K562 (cell line): Measurements from ENCODE around the gene SOAT2. TPM values are rescaled to one million over a fixed set of nuclear protein-coding genes. Genes with fewer than 3 reads are reported as not detected.

Source experiments
- ZNF384 ChIP-seq: IDR thresholded peaks from 2 replicates; pipeline ENCODE4 v1.6.1; 2012; ENCODE audit warnings: low read depth, low read length, improper control_type of control experiment
- polyA plus RNA-seq, 8 experiments: library from polyadenylated mRNA; depleted of rRNA in 4 of 8; stranded (reverse) in 5 of 8; unstranded in 3 of 8; fragments of >200 nt; fragmentation: Nextera tagmentation in 2 of 8; fragmentation: Illumina TruSeq in 1 of 8; extraction: Ambion mirVana in 2 of 8; extraction: Trizol in 1 of 8; gene quantifications; 2 replicates each; pipeline versions ENCODE4 v1.2.1 to v1.2.3, GENCODE V29; 2011 to 2014; ENCODE audit warnings: inconsistent platforms in 1 of 8, missing spikeins in 1 of 8
- total RNA-seq, 7 experiments: library from RNA; depleted of rRNA in 6 of 7; stranded (reverse); fragments of >200 nt in 6 of 7; fragmentation: Illumina TruSeq in 2 of 7; extraction: Trizol in 2 of 7; gene quantifications; 2 replicates each; pipeline versions ENCODE4 v1.2.1 to v1.2.3, GENCODE V29; 2011 to 2021; ENCODE audit warnings: low replicate concordance in 1 of 7
- TF ChIP-seq, protein P1 (sequence below): fragments of 450-650 bp; IDR thresholded peaks from 2 replicates; pipeline ENCODE4 v1.6.1; 2016; ENCODE audit warnings: mild to moderate bottlenecking, moderate library complexity
- TF ChIP-seq, protein P2 (sequence below): sonication (generic); formaldehyde crosslinking; IDR thresholded peaks from 2 replicates; pipeline ENCODE4 v1.8.0; 2022; ENCODE audit warnings: missing genetic modification reagents, mild to moderate bottlenecking, moderate library complexity, borderline replicate concordance

The SOAT2 gene
- total and polyA plus RNA-seq, 9 of the 15 experiments (the other 6 are each of a cell fraction or from before 2014, with no cell fraction given): 0.04 TPM; not detected in 8

- TF ChIP-seq, protein P1, sequence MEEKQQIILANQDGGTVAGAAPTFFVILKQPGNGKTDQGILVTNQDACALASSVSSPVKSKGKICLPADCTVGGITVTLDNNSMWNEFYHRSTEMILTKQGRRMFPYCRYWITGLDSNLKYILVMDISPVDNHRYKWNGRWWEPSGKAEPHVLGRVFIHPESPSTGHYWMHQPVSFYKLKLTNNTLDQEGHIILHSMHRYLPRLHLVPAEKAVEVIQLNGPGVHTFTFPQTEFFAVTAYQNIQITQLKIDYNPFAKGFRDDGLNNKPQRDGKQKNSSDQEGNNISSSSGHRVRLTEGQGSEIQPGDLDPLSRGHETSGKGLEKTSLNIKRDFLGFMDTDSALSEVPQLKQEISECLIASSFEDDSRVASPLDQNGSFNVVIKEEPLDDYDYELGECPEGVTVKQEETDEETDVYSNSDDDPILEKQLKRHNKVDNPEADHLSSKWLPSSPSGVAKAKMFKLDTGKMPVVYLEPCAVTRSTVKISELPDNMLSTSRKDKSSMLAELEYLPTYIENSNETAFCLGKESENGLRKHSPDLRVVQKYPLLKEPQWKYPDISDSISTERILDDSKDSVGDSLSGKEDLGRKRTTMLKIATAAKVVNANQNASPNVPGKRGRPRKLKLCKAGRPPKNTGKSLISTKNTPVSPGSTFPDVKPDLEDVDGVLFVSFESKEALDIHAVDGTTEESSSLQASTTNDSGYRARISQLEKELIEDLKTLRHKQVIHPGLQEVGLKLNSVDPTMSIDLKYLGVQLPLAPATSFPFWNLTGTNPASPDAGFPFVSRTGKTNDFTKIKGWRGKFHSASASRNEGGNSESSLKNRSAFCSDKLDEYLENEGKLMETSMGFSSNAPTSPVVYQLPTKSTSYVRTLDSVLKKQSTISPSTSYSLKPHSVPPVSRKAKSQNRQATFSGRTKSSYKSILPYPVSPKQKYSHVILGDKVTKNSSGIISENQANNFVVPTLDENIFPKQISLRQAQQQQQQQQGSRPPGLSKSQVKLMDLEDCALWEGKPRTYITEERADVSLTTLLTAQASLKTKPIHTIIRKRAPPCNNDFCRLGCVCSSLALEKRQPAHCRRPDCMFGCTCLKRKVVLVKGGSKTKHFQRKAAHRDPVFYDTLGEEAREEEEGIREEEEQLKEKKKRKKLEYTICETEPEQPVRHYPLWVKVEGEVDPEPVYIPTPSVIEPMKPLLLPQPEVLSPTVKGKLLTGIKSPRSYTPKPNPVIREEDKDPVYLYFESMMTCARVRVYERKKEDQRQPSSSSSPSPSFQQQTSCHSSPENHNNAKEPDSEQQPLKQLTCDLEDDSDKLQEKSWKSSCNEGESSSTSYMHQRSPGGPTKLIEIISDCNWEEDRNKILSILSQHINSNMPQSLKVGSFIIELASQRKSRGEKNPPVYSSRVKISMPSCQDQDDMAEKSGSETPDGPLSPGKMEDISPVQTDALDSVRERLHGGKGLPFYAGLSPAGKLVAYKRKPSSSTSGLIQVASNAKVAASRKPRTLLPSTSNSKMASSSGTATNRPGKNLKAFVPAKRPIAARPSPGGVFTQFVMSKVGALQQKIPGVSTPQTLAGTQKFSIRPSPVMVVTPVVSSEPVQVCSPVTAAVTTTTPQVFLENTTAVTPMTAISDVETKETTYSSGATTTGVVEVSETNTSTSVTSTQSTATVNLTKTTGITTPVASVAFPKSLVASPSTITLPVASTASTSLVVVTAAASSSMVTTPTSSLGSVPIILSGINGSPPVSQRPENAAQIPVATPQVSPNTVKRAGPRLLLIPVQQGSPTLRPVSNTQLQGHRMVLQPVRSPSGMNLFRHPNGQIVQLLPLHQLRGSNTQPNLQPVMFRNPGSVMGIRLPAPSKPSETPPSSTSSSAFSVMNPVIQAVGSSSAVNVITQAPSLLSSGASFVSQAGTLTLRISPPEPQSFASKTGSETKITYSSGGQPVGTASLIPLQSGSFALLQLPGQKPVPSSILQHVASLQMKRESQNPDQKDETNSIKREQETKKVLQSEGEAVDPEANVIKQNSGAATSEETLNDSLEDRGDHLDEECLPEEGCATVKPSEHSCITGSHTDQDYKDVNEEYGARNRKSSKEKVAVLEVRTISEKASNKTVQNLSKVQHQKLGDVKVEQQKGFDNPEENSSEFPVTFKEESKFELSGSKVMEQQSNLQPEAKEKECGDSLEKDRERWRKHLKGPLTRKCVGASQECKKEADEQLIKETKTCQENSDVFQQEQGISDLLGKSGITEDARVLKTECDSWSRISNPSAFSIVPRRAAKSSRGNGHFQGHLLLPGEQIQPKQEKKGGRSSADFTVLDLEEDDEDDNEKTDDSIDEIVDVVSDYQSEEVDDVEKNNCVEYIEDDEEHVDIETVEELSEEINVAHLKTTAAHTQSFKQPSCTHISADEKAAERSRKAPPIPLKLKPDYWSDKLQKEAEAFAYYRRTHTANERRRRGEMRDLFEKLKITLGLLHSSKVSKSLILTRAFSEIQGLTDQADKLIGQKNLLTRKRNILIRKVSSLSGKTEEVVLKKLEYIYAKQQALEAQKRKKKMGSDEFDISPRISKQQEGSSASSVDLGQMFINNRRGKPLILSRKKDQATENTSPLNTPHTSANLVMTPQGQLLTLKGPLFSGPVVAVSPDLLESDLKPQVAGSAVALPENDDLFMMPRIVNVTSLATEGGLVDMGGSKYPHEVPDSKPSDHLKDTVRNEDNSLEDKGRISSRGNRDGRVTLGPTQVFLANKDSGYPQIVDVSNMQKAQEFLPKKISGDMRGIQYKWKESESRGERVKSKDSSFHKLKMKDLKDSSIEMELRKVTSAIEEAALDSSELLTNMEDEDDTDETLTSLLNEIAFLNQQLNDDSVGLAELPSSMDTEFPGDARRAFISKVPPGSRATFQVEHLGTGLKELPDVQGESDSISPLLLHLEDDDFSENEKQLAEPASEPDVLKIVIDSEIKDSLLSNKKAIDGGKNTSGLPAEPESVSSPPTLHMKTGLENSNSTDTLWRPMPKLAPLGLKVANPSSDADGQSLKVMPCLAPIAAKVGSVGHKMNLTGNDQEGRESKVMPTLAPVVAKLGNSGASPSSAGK: no peak
- TF ChIP-seq ZNF384: peak; percentile 47; the same call in 1 of the 2 replicates
- TF ChIP-seq, protein P2, sequence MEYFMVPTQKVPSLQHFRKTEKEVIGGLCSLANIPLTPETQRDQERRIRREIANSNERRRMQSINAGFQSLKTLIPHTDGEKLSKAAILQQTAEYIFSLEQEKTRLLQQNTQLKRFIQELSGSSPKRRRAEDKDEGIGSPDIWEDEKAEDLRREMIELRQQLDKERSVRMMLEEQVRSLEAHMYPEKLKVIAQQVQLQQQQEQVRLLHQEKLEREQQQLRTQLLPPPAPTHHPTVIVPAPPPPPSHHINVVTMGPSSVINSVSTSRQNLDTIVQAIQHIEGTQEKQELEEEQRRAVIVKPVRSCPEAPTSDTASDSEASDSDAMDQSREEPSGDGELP: no peak
Measured at GRCh38 chr12:53103860-53104305, 597 bp downstream of the SOAT2 start (continued).
